Activated T-cell treated with anti-CD3 and anti-CD28 coated beads for 4 hours (primary cell): ENCODE measurements around the gene PRKG1.
"Not testable (repeated sequence)": the region's sequence is repeated elsewhere in the genome, so short reads cannot be mapped to it uniquely, and the experiment has no call there.

ENCODE experiments used
- DNase-seq: peaks from one replicate; pipeline ENCODE4 v3.0.0-alpha.2; 2020

PRKG1 gene

GRCh38 chr10:51341745-51342144, 267.5 kb downstream of the PRKG1 start:
- not testable (repeated sequence) for DNase-seq

DNA sequence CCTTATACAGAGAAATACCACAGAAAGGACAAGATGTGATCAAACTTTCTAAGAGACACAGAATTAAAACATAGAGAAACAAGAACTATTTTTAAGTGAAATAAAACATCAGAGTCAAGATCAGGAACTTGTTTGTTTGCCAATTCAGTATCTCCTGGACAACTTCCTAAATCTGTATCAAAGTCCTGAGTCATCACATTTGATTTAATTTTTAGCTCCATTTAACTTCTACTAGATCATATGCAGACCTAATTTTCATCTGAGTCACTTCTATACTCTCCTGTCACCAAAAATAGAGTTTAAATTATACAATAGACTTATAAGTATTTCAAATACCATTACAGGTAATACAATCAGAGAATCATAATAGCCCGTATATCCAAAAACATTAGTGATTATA, 268.1 kb downstream of the PRKG1 start:
- DNase-seq: no peak

GRCh38 chr10:51343391-51343790, 269.1 kb downstream of the PRKG1 start:
- DNase-seq: no peak

DNA sequence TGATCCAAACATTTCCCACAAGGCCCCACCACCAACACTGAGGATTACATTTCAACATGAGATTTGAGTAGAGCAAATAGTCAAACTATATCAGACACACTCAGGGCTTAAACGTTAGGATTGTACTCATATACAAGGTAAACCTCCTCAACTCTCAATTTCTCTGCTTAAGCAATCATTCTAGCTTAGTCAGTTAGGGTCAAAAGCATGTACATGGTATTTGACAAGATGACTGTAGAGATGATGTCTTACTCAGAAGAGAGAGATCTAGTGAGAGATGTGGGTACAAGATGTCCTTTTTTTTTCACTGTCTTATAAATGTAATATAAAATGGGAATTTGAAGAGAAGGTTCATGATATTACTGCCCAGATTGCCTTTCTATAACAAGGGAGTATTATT, 270.1 kb downstream of the PRKG1 start:
- no peak for DNase-seq

DNA sequence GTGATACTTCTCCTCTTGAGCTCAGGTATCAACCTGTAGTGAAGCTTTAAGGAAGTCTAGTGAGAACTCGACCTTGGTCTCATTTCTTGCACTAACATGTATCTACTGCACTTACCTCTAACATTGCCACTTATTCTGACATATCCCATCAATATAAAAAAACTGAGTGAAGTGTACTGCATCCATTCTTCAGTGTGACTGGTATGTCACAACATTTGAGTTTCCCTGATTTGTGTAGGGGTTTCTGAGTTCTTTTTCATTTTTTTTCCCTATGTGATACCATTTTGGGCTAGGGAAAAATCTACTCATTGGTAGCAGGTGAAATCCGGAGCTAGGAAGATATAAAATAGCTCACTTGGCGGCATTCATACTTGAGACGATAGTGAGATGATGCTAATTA, 274.3 kb downstream of the PRKG1 start:
- no peak for DNase-seq

DNA sequence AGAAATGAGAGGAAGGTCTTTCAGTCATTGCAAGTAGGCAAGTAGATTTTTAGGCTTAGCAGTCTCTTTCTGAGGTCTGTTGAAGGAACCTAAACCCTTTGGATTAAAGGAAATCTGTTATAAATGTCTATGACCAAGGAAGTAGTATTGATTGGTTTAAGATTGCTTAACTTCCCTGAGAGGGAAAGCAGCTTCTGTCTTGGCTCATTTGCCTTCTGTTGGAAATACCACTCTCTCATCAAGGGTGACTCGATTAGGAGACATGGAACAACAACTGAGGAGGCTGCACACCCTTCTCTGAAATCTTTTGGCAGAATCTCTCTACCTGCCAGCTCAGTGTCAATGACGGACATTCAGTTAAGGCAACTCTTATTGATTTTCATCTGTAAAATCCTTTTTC, 282.9 kb downstream of the PRKG1 start:
- no peak for DNase-seq

DNA sequence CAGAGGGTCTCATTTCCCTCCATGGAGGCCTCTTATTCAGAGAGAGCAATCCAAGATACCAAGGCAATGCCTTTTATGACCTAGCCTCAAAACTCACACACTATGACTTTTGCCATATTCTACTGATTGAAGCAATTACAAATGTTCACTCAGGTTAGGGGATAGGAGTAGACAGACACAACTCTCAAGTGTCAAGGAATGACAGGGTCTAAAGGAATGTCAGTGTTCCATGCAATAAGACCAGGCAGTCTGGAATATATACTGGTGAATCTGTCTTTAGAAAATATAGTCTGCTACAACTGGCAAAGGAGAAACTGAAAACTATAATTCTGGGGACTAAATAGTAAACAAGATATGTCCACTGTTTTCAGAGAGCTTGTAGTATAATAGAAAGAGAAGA, 283.9 kb downstream of the PRKG1 start:
- DNase-seq: no peak

- no peak for DNase-seq
These were observed 289.1 kb downstream of the PRKG1 start for GRCh38 chr10:51363415-51363814.

- DNase-seq: no peak
These were observed 290.4 kb downstream of the PRKG1 start for GRCh38 chr10:51364674-51365073.

DNA sequence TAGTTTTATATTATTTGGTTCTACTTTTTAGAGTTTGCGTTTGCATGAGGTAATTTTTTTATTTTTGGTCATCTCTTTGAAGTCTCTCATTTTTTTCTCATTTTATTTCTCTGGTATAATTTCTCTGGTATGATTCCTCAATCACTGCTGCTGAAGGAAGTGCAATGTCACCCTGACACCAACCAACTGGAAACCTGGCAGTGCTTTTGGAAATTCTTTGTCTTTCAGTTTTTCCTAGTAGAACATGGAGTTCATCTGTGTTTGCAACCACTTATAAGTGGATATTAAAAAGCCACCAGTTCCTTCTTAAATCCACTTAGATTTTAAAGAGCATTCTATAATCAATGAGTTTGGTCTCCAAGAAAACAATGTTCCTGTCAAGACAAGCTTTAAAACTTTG, 291.8 kb downstream of the PRKG1 start:
- DNase-seq: no peak

- no peak for DNase-seq
These were observed 292.8 kb downstream of the PRKG1 start for GRCh38 chr10:51367127-51367526.

- DNase-seq: no peak
These were observed 293.4 kb downstream of the PRKG1 start for GRCh38 chr10:51367694-51368093.

DNA sequence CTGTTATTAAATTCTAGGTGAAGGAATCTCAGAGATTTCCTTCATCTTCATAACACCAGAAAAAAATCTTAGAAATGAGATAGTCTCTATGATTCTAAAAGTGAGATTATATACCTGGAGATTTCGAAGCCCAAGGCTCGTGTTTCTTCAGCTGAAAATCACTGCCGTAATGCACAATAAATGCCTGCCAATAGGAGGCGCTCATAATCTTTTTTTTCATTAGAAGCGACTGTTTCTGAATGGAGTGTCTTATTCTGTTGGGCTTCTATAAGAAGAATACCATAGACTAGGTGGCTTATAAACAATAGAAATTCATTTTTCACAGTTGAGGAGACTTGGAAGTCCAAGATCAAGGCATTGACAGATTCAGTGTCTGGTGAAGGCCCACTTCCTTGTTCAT, 294.7 kb downstream of the PRKG1 start:
- no peak for DNase-seq

- DNase-seq: no peak
These were observed 295.6 kb downstream of the PRKG1 start for GRCh38 chr10:51369903-51370302.

GRCh38 chr10:51371743-51372142, 297.5 kb downstream of the PRKG1 start:
- DNase-seq: no peak

DNA sequence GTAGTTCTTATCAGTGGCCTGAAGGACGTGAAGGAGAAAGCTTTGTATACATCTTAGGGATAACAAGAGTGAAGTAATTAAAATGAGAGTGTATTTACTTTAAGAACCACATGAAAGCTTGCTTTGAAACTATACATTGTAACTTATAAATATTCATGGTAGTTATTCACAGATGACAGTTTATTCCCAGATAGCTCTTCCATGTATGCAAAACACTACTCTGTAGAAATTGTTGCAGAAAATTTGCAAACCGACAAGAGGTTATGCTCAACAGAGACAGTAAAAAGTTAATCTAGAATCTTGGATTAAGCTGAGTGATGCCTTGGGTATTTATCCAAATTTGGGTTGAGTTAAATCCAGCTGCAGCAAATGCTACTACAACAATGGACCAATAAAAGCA, 301.5 kb downstream of the PRKG1 start:
- no peak for DNase-seq

GRCh38 chr10:51377070-51377931, 303.0 kb downstream of the PRKG1 start:
- no peak for DNase-seq

GRCh38 chr10:51377932-51378599, 303.8 kb downstream of the PRKG1 start:
- no peak for DNase-seq

DNA sequence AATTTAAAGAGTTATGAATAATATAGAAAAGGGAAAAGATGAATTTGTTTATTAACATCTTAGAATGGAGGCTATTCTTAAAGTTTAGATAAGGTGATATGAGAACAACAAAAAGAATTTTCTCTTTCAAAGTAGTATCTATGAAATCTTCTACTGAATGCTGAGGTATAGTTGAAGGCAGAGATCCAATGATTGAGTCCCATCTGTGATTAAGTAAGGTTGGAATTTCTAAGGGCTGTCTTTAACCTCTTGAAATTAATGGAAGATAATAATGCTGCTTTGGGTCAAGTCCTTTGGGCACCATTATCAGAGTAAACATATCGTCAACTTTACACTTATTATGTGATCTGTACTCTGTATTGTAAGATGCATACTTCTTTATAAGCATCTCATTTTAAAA, 307.9 kb downstream of the PRKG1 start:
- DNase-seq: no peak

DNA sequence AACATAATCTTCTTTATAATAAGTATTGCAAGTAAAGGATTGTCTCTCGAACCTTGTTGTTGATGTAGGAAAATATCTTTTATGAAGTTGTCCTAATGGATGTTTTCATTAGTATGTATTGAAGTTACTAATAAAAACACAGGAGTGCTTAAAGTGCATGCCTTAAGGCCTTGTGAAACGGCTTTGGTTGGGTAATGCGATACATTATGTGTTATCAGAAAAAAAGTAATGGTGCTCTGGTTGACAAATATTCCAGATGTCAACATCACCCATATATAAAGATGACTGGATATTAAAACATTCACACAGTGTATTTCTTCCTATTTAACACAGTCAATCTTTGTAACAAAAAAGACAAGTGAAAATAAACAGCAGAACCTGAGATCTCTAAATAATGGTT, 310.7 kb downstream of the PRKG1 start:
- no peak for DNase-seq

GRCh38 chr10:51386248-51386885, 312.1 kb downstream of the PRKG1 start:
- no peak for DNase-seq

DNA sequence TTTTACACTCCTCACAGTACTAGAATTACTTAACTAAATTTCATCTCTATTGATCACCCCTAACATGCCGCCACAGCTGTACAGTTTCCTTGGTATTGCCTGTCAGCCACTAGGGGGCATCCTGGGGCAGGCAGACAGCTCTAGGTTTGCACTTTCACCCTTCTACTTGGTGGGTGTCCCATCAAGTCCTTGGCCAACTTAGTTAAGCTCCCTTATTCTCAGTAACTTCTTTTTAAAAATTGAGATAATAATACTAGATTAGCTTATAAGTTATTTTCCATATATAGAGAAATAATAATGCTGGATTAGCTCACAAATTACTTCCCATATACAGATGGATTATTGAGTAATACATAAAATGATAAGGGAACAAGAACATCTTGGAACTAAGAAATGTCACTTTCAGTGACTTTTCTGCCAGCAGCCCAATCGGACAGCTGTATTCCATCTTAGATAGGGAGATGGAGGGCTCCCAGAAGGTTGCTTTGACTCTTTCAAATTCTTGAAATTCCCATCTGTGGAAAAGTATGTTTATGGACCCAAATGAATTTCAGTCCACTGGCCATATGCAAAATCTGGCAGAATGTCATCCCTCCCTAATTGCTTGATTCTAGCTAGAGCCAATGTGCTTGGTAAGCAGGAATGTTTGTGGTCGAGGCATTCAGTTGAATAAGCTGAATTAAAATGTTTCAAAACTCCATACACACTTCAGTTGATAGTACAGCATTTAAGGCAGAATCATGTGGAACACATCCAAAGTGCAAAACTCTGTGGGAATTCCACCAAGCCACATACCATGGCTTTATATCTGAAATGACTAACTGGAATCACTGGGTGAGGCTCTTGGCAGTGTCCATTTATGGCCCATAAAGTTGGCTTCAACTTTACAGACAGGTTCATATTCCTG, 315.4 kb downstream of the PRKG1 start:
- no peak for DNase-seq

- DNase-seq: not testable (repeated sequence)
These were observed 318.7 kb downstream of the PRKG1 start for GRCh38 chr10:51393006-51393405.
